Bronchial epithelial cell (primary cell): ENCODE measurements around the gene NR2F2. TPM values are rescaled to one million over a fixed set of nuclear protein-coding genes. Genes with fewer than 3 reads are reported as not detected.

Source experiments
- DNase-seq: peaks from one replicate; pipeline ENCODE4 v3.0.0-alpha.2; 2010; ENCODE audit warnings: low read depth
- FAIRE-seq: peaks from 2 replicates; lab custom pipeline; 2011; peaks lifted over from hg19 to GRCh38; lab: Jason Lieb, UNC
- H3K27me3 ChIP-seq: 2 replicates; pipeline ENCODE4 v1.5.1; 2011; ENCODE audit warnings: low read length; ENCODE audit not compliant: control insufficient read depth, insufficient read depth
- H3K36me3 ChIP-seq: 2 replicates; pipeline ENCODE4 v1.5.1; 2011; ENCODE audit warnings: low read length; ENCODE audit not compliant: control insufficient read depth, insufficient read depth
- H3K4me3 ChIP-seq: 2 replicates; pipeline ENCODE4 v1.5.1; 2011; ENCODE audit warnings: mild to moderate bottlenecking, low read depth, low read length, control low read depth
- CTCF ChIP-seq: IDR thresholded peaks from 2 replicates; pipeline ENCODE4 v1.5.1; 2011; ENCODE audit warnings: mild to moderate bottlenecking, moderate library complexity, low read length, control low read depth, inconsistent platforms; ENCODE audit not compliant: insufficient read depth, severe bottlenecking
- total RNA-seq: library from RNA; depleted of rRNA; stranded (reverse); fragments of >200 nt; gene quantifications from 2 replicates; pipeline ENCODE4 v1.2.1, GENCODE V29; 2014

NR2F2 gene
- total RNA-seq, 1 donor from 2014 or later = 1.6 TPM

DNA sequence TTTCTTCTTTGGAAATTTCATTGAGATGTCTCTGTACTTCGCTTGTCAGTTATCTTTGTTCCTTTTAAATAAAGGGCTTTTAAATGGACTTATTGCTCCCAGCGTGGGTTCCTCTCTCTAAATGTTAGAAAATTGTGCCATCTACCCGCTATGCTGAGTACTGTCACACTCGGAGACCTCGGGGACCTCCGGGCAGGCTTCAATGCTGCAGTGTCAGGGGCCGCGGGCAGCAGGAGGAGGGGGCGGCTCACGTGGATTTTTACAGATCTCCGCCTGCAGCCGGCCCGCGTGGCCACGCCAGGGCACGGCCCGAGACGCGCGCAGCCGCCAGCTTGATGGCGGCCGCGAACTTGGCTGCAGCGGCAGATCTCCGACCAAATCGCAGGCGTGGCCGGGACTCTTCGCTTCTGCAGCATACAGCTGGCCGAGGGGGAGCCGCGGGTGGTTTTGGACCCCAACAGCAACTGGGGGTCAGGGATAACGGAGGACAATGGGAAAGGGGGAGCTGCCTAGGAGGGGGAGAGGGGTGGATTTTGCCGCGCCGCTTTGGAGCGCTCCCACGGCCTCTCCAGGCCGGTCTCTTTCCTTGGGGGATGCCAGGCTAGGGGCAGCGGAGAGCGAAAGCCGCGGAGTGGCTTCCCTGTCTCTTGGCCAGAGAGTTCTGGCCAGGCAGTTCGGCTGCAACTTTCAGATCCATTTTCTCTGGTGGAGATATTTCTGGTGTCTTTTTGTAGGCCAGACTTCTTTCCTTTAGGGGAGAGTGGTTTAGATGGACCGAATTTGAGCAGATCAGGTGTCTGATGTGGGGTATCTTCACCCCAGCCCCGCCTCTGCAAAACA lies 15.3 kb downstream of the NR2F2 start:
- peaks cover 3% of the 10 kb centered on the region for H3K36me3 ChIP-seq
- H3K27me3 ChIP-seq = no peaks in the 10 kb centered on the region
- TF ChIP-seq CTCF = peak; percentile 31
- peak overlapping the region; percentile 19 for H3K4me3 ChIP-seq
- DNase-seq (no peak), FAIRE-seq (no peak)

DNA sequence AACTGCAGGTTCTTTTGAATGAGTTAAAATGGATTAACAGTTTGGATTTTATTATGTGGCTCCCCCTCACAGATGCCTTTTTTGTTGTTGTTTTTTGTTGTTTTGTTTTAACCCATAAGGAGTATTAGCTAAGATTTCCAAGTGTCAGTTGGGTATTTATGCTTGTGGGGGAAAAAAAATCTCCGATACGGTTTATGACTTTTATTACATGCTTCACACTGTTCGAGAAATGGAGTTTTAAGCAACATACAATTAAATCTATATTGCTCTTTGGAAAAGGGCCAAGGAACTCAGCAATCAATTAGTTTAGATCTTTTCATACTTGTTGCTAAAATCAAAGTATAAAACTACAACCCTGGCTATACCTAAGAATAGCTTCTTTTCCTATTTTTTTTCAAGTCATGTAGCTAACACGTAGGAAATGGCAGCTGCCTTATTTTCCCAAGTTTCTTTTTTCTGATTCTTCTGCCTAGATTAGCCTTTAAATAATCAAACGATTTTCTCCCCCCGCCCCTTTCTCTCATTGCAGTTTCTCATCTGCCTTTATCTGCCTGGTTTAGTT lies 16.0 kb downstream of the NR2F2 start:
- Histone ChIP-seq H3K27me3 (no peaks in the 10 kb centered on the region), H3K36me3 (peaks cover 3% of the 10 kb centered on the region), H3K4me3 (no peak overlapping the region)
- no peak for FAIRE-seq
- no peak for DNase-seq
- no peak for TF ChIP-seq CTCF

GRCh38 chr15:96347181-96348111 lies 16.9 kb downstream of the NR2F2 start:
- H3K4me3 ChIP-seq = no peak overlapping the region
- H3K27me3 ChIP-seq = no peaks in the 10 kb centered on the region
- DNase-seq = no peak
- no peak for FAIRE-seq
- H3K36me3 ChIP-seq = peaks cover 4% of the 10 kb centered on the region
- no peak for TF ChIP-seq CTCF

GRCh38 chr15:96348112-96349027 lies 17.9 kb downstream of the NR2F2 start:
- no peak for TF ChIP-seq CTCF
- FAIRE-seq (no peak), DNase-seq (no peak)
- no peak overlapping the region for H3K4me3 ChIP-seq
- no peaks in the 10 kb centered on the region for H3K27me3 ChIP-seq
- H3K36me3 ChIP-seq = peaks cover 3% of the 10 kb centered on the region
